Lower lobe of right lung (tissue), 2 donors: Measurements from ENCODE around the gene BACH2. TPM values are rescaled to one million over a fixed set of nuclear protein-coding genes. Genes with fewer than 3 reads are reported as not detected.

Experiments
- ATAC-seq, 2 donors: fragments of 200-7000 bp; cut with Tn5 transposase; one replicate each; pipeline ENCODE4 v1.9.1; 2020 to 2022; ENCODE audit warnings: mild to moderate bottlenecking in 2 of 2, moderate library complexity in 2 of 2
- DNase-seq: peaks from one replicate; pipeline ENCODE4 v3.0.0-alpha.2; 2020
- H3K27ac ChIP-seq: fragments of 200-600 bp; one replicate; pipeline ENCODE4 v1.8.0; 2022
- H3K27me3 ChIP-seq: fragments of 200-600 bp; one replicate; pipeline ENCODE4 v1.8.0; 2022; ENCODE audit warnings: low read depth
- H3K36me3 ChIP-seq: fragments of 200-600 bp; one replicate; pipeline ENCODE4 v1.8.0; 2022; ENCODE audit warnings: mild to moderate bottlenecking
- H3K4me1 ChIP-seq: fragments of 200-600 bp; one replicate; pipeline ENCODE4 v1.8.0; 2022
- H3K4me3 ChIP-seq: fragments of 200-600 bp; one replicate; pipeline ENCODE4 v1.8.0; 2022; ENCODE audit warnings: mild to moderate bottlenecking
- H3K9me3 ChIP-seq: fragments of 200-600 bp; one replicate; pipeline ENCODE4 v1.8.0; 2022
- CTCF ChIP-seq: fragments of 200-600 bp; IDR thresholded peaks from one replicate; pipeline ENCODE4 v1.8.0; 2022; ENCODE audit warnings: antibody characterized with exemption, mild to moderate bottlenecking
- intact Hi-C: fragments of 100-400 bp; cut with DNase I; formaldehyde crosslinking; loops from one replicate; pipeline ENCODE4 v1.11.0; 2022
- total RNA-seq: library from RNA; stranded (reverse); fragmentation: NEBNext Ultra II Directional; extraction: Animal tissue kit (Norgen Biotek cat#: 25700); gene quantifications from one replicate; pipeline ENCODE4 v1.2.1, GENCODE V29; 2021
- donor health status: DM: no; HTN: yes; CAD: no; lungs with severe emphysema.

The BACH2 gene
- total RNA-seq, 1 donor from 2014 or later, result 6.3 TPM

- TF ChIP-seq CTCF, result no peak
- no peaks in the 10 kb centered on the region for H3K4me1 ChIP-seq
- no peak overlapping the region for H3K27ac ChIP-seq
- intact Hi-C loops, result no loop called here
- H3K9me3 ChIP-seq, result no peaks in the 10 kb centered on the region
- no peak for ATAC-seq
- no peak overlapping the region for H3K4me3 ChIP-seq
- H3K36me3 ChIP-seq, result no peaks in the 10 kb centered on the region
- no peaks in the 10 kb centered on the region for H3K27me3 ChIP-seq
- no peak for DNase-seq
Measured at GRCh38 chr6:90249034-90249433, 47.6 kb downstream of the BACH2 start.

- no peak overlapping the region for H3K27ac ChIP-seq
- ATAC-seq (no peak), DNase-seq (no peak)
- H3K36me3 ChIP-seq, result no peaks in the 10 kb centered on the region
- no peaks in the 10 kb centered on the region for H3K27me3 ChIP-seq
- TF ChIP-seq CTCF, result no peak
- no peaks in the 10 kb centered on the region for H3K4me1 ChIP-seq
- H3K4me3 ChIP-seq, result no peak overlapping the region
- intact Hi-C loops, result no loop called here
- no peaks in the 10 kb centered on the region for H3K9me3 ChIP-seq
Measured at GRCh38 chr6:90247262-90247661, 49.4 kb downstream of the BACH2 start.

- H3K27me3 ChIP-seq, result no peaks in the 10 kb centered on the region
- intact Hi-C loops, result no loop called here
- TF ChIP-seq CTCF, result no peak
- no peaks in the 10 kb centered on the region for H3K36me3 ChIP-seq
- H3K9me3 ChIP-seq, result no peaks in the 10 kb centered on the region
- no peaks in the 10 kb centered on the region for H3K4me1 ChIP-seq
- H3K27ac ChIP-seq, result no peak overlapping the region
- no peak for DNase-seq
- ATAC-seq, result no peak
- no peak overlapping the region for H3K4me3 ChIP-seq
Measured at GRCh38 chr6:90241229-90241880, 55.3 kb downstream of the BACH2 start.

- Histone ChIP-seq H3K4me3 (no peak overlapping the region), H3K36me3 (no peaks in the 10 kb centered on the region), H3K27me3 (no peaks in the 10 kb centered on the region), H3K27ac (no peak overlapping the region), H3K4me1 (no peaks in the 10 kb centered on the region), H3K9me3 (no peaks in the 10 kb centered on the region)
- intact Hi-C loops, result no loop called here
- ATAC-seq, result no peak
- DNase-seq, result no peak
- no peak for TF ChIP-seq CTCF
Measured at GRCh38 chr6:90238496-90239266, 58.0 kb downstream of the BACH2 start.

- Histone ChIP-seq H3K4me1 (no peaks in the 10 kb centered on the region), H3K4me3 (no peak overlapping the region), H3K9me3 (no peaks in the 10 kb centered on the region), H3K27me3 (no peaks in the 10 kb centered on the region), H3K27ac (no peak overlapping the region), H3K36me3 (no peaks in the 10 kb centered on the region)
- intact Hi-C loops, result no loop called here
- DNase-seq (no peak), ATAC-seq (no peak)
- no peak for TF ChIP-seq CTCF
Measured at GRCh38 chr6:90237350-90237990, 59.2 kb downstream of the BACH2 start.
